Testis (tissue), 2 donors: ENCODE data around the gene PLEKHF1.

Experiments
- POLR2A ChIP-seq: fragments of 450-650 bp; IDR thresholded peaks from one replicate; pipeline ENCODE4 v1.6.1; 2017; ENCODE audit warnings: antibody characterized with exemption, mild to moderate bottlenecking, moderate library complexity
- TF ChIP-seq, protein P1 (sequence below), 3 experiments: fragments of 450-650 bp in 2 of 3; fragments of 200-600 bp in 1 of 3; sonication (generic) in 1 of 3; IDR thresholded peaks; one replicate each; pipeline ENCODE4 v1.5.1; 2016 to 2019; ENCODE audit warnings: antibody characterized with exemption in 3 of 3, mild to moderate bottlenecking in 2 of 3, moderate library complexity in 1 of 3

DNA sequence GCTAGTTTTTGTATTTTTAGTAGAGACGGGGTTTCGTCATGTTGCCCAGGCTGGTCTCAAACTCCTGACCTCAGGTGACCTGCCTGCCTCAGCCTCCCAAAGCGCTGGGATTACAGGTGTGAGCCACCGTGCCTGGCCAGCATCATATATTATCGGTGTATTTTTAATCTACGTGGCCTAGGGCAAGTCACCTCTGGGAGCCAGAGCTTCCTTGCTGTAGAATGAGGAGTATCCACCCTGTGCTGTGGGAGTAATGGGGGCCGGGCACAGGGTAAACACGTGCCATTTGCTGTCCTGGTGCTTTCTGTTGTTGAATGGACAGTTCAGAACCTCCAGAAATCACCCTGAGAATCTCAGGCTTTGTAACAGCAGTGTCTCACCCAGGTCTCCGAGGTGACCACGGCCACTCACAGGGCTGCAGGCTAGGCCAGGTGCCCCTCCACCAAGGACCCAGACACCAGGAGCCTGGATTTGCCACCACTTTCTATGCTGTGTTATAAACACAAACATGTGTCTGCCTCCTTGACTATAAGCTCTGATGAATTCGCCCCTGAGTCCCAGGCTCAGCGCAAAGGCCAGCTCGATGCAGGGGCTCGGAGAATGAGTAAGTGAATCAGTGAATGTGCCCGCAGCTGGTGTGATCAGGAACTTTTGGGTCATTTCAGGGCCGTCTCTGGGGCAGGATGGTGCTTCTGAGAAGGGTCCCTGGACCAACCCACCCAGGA, 36.4 kb upstream of the PLEKHF1 start:
- TF ChIP-seq POLR2A: no peak
- TF ChIP-seq, protein P1, sequence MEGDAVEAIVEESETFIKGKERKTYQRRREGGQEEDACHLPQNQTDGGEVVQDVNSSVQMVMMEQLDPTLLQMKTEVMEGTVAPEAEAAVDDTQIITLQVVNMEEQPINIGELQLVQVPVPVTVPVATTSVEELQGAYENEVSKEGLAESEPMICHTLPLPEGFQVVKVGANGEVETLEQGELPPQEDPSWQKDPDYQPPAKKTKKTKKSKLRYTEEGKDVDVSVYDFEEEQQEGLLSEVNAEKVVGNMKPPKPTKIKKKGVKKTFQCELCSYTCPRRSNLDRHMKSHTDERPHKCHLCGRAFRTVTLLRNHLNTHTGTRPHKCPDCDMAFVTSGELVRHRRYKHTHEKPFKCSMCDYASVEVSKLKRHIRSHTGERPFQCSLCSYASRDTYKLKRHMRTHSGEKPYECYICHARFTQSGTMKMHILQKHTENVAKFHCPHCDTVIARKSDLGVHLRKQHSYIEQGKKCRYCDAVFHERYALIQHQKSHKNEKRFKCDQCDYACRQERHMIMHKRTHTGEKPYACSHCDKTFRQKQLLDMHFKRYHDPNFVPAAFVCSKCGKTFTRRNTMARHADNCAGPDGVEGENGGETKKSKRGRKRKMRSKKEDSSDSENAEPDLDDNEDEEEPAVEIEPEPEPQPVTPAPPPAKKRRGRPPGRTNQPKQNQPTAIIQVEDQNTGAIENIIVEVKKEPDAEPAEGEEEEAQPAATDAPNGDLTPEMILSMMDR (IDR thresholded peaks at IDR 0.05): no peak
